GM21526 (cell line): Measurements from ENCODE around the gene TMTC1.
"Not testable (repeated sequence)": the region's sequence is repeated elsewhere in the genome, so short reads cannot be mapped to it uniquely, and the experiment has no call there.

Experiments used
- ATAC-seq: cut with Tn5 transposase; IDR thresholded peaks from one replicate; pipeline ENCODE4 v1.9.1; 2021; ENCODE audit warnings: moderate library complexity; ENCODE audit not compliant: unreplicated experiment, low FRiP score

TMTC1 gene

DNA sequence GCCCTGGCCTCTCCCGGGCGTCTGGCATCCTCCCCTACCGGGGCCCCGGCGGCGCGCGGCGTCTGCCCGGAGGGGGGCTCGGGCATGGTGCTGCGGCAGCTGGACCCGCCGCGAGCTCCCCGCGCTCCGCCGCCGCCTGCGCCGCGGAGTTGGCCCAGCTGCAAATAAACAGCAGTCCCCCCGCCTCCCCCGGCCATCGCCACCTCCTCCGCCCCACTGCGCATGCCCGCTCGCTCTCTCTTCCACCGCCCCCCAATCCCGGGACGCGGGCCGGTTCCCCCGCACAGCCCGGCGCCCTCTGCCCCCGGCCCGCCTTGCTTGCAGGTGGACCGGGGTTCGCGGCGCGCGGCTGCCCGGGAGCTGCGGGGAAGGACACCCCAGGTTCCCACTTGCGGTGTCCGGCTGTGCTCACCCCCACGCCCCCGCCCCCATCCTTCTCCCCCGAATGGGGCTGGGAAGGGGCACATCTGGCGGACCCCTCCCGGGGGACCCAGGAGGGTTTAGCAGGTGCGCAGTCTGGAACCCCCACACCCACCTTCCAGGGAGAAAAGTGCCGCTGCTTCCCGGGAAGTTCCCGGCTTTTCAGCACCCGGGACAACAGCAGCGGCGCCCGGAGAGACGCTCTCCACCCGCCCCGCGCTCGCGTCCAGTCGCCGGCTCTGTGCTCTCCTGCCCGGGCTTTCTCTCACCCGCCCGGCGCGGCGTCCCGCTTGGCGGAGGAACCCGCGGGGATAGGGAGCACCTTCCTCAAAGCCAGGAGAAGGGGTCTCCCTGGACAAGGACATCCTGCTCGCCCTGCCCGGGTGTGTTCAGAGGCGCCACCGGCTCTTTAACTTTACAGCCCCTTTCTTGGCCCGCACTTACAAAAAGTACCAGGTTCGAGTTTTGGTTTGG lies at the start of gene TMTC1:
Gene TMTC1, minus strand, starts transcription at position 170 of the 894 bp plus-strand sequence. CDS start 191 bp downstream, outside the sequence.
- ATAC-seq: no peak

DNA sequence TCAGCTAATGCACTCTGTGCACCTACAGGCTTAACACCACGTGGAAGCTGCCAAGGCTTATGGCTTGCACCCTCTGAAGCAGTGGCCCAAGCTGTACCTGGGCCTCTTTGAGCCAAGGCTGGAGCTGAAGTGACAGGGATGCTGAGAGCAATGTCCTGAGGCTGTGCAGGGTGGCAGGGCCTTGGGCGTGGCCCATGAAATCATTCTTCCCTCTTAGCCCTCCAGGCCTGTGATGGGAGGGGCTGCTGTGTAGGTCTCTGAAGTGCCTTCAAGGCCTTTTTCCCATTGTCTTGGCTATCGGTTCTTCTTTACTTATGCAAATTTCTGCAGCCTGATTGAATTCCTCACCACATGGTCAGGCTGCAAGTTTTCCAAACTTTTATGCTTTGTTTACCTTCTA lies 47.4 kb upstream of the TMTC1 start:
- ATAC-seq: no peak

DNA sequence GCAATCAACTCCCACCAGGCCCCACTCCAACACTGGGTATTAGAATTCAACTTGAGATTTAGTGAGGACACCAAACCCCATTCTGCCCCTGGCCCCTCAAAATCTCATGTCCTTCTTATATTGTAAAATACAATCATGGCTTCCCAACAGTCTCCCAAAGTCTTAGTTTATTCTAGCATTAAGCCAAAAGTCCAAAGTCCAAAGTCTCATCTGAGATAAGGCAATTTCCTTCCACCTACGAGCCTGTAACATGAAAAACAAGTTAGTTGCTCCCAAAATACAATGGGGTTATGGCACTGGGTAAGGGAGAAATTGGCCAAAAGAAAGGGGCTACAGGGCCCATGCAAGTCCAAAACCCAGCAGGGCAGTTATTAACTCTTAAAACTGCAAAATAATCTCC lies 46.6 kb upstream of the TMTC1 start:
- no peak for ATAC-seq

DNA sequence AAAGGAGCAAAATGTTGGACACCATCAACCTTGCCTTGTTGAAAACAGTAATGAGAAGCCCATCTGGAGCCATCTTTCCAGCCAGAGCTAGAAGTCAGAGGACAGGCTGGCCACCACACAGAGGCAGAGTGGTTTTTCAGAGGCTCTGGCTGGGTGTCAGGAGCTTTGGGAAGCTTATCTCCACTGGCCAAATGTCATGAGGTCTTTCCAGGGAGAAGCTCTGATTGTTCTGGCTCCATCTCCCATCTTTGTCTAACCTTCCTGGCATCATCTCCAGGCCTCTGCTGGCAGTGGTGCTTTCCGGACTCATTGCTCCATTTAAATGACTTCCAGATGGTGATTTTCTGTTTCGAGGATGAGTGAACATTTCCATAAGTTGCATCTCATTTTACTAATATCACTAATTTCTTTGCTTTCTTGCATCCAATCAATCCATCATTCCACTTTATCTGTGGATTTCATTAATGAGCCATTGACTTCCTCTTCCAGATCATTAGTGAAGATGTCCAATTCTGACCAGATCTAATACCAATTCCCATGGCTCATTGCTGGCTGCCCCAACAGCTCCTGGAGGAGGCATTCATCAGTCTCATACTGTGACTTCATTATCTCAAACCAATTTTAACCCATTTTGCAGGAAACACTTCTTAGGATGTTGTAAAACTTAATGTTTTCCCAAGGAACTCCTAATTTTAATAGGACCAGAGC lies 35.3 kb upstream of the TMTC1 start:
- no peak for ATAC-seq

DNA sequence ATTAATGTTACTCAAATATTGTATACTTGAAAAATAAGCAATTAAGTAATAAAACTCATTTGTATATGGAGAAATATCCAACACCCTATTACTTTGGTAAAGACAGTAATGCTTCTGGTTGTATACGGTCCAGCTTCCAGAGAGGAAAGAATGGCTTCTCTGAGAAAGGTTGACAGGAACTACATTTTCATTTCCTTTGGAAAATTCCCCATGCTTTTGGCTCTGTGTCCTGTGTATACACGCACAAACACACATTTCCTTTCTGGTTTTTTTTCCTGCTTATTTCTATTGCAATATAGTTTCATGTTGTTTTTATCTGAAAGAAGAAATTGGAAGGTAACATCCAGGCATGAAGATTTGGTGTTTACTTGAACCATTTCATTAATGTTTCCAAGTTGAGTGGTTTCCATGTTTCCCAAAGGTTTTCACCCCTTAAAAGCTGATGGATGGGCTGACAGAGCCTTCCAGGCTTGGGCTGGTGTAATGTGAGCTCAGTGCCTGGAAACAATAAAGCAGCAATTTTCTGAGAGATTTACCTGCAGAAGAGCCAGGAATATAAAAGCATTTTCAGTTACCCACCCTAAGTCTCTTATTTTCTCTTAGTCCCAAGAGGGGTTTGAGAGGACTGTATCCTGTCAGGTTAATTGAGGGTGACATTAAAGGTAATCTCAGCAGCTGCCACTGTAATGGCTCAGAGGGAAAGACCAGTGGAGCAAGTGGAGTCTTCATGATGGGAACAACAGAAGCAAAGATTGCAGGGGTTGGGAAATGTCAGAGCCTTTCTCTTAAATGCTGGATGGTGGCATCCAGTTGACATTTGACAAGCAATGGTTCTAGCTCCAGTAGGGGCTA lies 33.4 kb upstream of the TMTC1 start:
- ATAC-seq: no peak

DNA sequence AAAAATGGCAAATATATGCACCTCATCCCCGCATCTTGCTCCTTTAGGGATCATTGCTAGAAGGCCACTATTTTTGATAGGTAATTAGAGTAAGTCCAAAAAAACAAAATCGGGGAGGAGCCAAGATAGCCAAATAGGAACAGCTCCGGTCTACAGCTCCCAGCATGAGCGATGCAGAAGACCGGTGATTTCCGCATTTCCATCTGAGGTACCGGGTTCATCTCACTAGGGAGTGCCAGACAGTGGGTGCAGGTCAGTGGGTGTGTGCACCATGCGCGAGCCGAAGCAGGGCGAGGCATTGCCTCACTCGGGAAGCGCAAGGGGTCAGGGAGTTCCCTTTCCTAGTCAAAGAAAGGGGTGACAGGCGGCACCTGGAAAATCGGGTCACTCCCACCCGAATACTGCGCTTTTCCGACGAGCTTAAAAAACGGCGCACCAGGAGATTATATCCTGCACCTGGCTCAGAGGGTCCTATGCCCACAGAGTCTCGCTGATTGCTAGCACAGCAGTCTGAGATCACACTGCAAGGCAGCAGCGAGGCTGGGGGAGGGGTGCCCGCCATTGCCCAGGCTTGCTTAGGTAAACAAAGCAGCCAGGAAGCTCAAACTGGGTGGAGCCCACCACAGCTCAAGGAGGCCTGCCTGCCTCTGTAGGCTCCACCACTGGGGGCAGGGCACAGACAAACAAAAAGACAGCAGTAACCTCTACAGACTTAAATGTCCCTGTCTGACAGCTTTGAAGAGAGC lies 26.0 kb upstream of the TMTC1 start:
- not testable (repeated sequence) for ATAC-seq

DNA sequence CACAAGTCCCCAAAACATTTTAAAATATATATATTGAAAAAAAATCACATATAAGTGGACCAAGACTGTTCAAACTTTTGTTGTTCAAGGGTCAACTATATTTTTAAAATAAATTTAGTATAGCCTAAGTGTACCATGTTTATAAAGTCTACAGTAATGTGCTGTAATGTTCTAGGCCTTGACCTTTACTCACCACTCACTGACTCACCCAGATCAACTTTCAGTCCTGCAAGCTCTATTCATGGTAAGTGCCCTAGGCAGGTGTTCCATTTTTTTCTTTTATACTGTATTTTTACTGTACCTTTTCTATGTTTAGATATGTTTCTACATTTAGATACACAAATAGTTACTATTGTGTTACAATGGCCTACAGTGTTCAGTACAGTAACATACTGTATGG lies 23.4 kb upstream of the TMTC1 start:
- ATAC-seq: no peak

DNA sequence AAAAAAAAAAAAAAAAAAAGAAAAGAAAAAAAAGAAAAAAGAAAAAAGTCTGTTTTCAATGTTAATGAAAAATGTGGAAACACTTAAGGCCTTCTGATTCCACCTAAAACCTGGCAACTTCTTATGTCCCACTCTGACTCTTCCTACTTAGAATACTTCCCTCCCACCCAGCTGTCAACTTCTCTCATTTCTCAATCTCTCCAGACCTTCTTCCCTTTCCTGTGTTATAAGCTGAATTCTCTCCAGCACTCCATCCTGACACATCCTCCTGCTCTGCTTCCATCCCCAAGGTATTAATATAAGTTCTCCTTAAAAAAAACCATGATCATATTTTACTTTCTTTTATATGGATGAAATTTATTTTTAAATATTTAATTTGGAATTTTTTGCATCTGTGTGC lies 20.3 kb upstream of the TMTC1 start:
- no peak for ATAC-seq

DNA sequence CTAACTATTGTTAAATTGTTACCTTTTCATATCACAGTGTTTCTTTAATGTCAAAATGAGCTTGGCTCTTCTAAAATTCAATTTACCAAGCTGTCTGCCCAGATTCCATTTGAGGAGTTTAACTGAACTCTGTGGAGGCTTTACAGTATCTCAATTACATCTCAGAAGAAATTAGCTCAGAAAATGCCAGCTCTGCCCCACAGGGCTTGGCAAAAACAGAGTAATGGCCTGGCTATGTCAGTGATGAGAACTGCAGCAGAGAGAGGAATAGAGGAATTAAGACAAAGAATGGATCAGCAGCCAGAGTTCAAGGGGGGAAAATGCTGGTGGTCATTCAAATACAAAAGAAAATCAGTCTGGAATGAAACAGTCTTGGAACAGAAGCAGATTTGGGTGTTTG lies 15.8 kb upstream of the TMTC1 start:
- no peak for ATAC-seq

DNA sequence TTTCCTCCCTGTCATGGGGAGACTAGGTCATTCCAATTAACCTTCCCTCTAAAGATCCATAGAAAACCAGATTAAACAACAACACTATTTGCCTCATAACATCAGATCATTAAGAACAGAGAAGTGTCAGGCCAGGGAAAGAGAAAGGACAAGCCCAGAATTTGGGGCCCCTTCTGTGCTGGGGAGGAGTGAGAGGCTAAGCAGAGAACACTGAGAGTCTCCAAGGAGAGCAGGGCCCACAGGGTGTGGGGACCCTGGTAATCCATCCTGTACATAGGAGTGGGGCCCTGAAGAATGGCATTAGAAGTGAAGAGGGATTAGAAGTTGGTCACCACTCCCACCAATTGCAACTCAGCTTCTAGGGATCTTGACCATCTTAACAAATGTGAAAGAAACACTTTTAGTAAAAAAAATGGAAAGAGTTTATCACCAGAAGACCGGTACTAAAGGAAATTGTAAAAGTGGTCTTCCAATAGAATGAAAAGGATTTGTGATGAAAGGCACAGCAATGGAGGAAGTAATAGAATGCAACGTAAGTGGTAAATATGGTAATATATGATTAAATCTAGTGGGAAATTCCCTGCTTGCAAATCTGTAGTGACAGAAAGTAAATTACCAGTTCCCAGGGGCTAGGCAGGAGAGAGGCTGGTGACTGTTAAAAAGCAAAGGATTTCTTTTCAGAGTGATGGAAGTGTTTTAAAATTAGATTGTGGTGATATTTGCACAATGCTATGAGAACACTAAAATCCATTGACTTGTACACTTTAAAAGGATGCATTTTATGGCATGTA lies 14.0 kb upstream of the TMTC1 start:
- no peak for ATAC-seq

DNA sequence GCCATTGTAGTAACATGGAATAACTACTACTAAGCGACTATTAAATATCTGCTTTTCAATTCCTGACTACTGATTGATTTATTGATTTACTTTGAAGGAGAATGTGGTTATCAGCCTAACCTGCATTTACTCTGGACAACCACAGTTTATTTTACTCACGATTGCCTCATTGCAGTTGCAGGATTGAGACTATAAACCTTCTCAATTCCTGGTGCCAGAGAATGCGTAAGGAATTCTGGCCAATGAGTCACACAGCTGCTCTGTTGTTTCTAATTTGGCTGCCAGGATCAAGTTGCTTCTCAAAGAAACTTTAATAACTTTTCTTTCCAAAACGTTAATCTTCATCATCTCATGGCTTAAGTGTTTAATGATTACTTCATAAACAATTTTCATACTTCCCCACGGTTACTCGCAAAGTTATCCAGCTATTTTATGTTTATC lies 13.1 kb upstream of the TMTC1 start:
- no peak for ATAC-seq

DNA sequence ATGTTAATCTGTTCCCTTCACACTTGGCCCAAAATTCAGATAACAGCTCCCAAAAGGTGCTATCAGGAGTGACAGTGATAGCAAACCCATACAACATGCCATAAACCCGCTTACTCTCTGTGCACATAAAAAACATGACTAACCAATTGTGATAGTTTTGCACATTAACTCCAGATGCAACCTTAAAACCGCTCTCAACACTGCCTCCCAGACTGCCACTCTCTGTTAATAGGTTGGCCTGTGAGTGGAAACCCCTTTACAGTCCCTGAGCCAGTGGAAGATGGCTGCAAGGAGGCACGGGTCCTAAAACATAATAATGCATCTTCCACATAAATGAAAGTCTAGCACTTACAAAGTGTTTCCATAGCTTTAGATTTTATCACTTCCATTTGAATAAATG lies 12.0 kb upstream of the TMTC1 start:
- no peak for ATAC-seq

DNA sequence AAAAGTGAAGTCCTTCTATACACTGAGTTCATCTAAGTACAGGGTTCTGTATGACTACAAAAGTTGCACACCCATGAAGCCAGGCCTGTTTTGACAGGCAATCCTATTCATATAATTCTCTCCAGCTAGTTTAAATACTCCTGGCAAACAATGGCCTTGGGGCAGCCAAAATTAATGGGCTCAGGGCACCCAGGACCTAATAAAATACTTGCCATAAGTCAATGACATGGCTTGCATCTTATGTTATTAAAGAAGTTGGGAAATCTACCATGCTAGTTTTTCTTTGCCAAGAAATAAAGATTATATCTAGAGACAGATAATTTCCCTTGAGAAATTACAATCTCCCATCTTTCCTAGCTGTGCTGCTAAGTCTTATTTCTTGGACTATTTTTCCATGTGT lies 11.1 kb upstream of the TMTC1 start:
- no peak for ATAC-seq

DNA sequence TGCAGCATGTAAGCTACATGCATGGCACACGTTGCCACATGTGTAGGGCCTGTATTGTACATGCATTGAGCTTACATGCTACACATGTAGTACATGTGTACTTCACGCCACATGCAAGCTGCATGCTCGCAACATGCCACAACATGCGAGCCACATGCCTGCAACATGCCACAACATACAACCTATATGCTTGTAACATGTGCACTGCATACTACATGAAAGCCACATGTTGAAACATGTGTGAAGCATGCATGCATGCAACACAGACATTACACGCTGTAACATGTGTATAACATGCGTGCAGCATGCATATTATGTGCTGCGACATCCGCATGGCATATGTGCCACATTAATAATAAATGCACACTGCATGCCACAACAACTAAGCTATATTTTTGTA lies 9.1 kb upstream of the TMTC1 start:
- no peak for ATAC-seq

DNA sequence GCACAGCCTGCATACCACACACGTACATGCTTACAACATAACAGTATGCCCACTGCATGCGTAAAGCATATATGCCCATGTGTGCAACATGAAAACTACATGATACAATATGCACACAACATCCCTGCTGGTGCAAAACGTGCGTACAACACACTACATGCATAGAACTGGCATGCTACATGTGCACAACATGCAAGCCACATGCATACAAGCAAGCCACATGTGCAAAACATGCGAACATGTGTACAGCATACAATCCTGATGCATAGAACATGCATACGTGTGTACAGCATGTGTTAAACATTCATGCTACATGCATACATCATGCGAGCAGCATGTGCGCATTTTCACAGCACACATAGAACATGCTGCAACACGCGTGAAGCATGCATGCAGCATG lies 8.4 kb upstream of the TMTC1 start:
- no peak for ATAC-seq

DNA sequence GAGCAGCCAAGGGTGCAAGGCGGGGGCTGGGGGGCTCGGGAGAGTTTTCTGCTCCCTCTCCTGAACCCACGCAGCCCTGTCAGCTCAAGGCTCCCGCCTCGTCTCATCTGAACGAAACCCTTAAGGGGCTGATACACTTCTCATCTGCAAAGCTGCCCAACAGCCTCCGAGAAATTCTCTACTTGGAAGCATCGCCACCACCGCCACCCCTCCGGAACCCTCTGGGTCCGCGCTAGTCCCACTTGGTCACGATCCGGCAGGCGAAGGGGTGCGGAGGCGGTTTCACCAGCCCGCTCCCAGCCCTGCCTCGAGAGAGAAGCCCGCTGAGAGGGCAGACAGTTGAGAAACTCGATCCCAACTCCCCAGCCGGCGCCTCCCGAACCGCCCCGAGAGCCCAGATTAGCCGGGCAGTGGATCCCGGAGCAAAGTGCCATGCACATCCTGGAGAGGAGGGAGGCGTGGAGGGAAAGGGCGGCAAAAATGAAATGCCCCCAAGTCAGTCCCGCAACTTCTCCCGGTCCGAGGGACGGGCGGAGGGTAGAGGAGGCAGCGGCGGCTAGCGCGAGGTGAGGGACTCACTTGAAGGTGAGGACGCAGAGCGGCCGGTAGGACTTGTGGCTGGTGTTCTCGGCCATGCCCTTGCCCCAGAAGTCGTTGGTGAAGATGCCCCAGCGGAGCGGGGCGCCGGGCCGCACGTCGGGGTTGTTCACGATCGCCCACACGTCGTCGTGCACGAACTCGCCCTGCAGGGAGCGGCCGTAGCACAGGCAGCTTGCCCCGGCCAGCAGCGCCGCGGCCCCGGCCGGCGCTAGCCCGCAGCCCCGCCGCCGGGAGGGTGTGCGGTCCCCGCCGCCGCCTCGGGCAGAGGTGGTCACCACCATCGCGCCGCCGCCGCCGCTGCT lies 620 bp downstream of the TMTC1 start:
- ATAC-seq: no peak

DNA sequence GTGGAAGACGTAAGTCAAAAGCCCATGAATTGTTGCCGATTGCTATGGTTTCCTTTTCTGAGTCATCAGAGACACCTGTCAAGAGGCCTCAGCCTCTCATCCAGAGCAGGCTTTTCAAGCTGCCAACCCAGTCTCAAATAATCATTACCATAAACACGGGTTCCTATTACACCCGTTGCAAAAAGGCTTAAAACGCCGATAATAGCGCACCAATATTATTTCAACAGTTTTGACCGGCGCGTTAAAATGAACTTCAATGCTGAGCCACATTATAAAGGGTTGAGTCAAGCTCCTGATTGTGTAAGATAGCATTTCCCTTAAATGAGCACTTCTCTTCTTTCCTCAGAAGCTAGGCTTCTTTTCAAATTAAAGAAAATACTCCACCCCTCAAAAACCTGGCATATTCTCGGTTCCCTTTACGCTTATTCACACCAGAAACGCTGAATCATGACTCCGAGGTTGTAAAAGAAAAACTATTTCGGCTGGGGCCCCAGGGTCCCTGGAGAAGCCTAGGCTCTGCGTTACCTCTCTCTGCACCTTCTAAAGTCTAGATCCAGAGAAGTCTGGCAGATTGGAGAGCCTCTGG lies 1.4 kb downstream of the TMTC1 start:
- ATAC-seq: peak; percentile 82

DNA sequence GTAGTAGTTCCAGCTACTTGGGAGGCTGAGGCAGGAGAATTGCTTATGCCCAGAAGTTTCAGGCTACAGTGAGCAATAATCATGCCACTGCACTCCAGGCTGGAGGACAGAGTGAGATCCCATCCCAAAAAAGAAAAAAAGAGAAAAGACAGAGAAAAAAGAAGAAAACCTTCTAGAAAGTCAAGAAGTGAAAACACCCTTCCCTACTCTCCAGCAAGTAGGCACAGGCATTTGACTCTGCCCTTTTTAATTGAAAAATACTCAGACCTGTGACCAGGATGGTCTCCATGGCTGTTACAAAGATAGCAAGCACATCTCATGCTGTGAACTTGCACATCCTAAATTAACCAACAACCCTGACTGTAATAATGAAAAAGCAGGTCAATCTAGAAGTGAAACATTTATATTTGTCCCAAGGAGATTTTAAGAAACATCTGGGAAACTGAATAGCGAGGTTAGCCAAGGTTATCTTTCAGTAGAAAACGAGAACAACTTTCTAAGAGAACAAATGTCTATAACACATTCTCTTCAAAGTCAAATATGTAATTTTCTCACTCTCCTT lies 2.0 kb downstream of the TMTC1 start:
- ATAC-seq: peak; percentile 35
